HG03457 (cell line): ENCODE results near the gene HSDL2.
"Not testable (repeated sequence)": the region's sequence is repeated elsewhere in the genome, so short reads cannot be mapped to it uniquely, and the experiment has no call there.

Experiments
- ATAC-seq: cut with Tn5 transposase; IDR thresholded peaks from one replicate; pipeline ENCODE4 v1.9.1; 2021; ENCODE audit warnings: moderate number of reproducible peaks; ENCODE audit not compliant: unreplicated experiment

Gene HSDL2

DNA sequence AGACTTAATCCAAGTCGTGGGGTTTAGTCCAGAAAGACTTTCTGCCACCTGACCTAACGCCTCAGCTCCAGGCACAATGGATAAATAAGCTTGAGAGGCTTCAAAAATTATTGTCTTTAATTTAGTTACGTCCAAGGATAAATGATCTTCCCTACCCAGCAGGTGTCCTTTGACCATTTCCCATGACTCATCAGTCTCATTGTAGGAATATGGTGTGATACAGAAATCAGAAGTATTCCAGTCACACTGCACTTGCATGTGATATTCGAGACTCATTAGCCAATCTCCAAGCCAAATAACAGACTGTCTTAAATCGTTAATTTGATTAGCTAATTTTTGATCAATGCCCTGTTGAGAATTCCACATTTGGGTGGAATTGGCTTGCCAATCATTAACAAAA lies 13.2 kb downstream of the HSDL2 start:
- ATAC-seq: not testable (repeated sequence)

DNA sequence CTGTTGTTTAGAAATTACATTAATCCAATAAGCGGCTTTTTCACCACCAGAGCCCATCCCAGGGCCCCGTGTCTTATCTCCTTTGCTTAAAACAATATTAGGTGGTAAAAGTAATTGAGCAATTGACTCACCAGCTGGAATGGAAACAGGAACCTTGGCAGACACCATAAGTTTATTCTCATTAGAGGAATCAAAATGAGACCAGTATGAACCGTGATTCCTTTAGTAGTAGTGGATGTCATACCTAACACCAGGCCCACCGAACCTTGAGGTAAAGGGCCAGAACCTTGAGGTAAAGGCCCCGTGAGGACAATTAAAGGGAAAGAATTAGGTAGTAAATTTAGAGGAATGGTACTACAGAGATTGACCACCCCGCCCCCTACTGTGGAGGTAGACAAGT lies 16.5 kb downstream of the HSDL2 start:
- ATAC-seq: no peak

DNA sequence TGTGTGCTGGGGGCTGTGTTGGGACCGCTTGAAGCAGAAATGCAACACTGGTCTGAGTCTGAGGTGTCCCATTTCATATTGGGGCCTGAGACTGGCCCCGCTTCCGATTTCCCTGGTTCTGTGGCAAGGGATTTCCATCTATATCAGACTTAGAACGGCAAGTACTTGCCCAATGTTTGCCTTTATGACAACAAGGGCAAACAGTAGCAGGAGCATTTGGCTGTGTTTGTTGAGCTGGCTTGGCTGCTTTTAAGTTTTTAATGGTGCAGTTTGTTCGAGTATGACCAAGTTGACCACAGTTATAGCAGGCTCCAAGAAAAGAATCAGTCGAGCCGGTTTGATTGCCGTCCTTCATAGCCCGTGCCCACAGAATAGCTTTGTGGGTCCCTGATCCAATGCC lies 17.0 kb downstream of the HSDL2 start:
- ATAC-seq: no peak

DNA sequence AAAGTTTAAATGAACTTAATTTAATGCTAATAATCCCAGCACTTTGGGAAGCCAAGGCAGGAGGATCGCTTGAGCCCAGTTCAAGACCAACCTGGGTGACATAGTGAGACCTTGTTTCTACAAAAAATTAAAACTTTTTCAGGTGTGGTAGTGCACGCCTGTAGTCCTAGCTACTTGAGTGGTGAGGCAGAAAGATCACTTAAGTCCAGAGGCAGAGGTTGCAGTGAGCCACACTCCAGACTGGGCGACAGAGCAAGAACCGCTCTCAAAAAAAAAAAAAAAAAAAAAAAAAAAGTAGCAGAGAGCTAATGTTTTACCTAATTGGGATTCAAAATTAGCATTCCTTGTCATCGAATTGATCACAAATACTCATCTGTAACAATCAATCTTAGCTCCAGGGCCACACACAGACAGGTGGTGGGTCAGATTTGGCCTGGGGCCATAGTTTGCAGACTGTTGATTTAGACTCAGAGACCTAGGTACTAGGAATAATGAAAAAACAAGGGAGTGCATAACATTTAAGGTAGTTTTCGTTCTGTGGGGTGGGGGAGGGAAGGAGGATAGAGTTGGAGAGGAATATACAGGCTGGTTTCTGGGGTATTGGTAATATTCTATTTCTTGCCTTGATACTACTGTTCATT lies 21.4 kb downstream of the HSDL2 start:
- ATAC-seq: no peak

DNA sequence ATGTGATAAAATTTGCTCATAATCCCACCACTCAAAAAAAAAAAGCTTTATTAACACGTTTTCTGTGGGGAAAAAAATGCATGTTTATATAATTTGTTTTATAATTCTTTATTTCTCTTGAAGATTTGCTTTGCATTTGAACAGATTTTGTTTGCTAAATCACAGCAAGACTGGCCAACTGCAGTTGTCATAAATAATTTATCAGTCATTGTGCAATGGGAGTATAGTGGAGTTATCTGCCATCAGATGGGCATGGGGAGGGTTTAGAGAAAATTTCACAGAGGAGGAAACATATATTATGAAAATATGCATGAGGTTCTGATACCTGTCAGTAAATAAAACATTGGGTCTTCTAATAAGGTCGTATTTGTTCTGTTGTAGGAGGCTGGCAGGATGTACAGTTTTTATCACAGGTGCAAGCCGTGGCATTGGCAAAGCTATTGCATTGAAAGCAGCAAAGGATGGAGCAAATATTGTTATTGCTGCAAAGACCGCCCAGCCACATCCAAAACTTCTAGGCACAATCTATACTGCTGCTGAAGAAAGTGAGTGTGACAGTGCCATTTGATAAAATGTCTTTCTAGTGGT lies 23.8 kb downstream of the HSDL2 start:
- ATAC-seq: no peak

DNA sequence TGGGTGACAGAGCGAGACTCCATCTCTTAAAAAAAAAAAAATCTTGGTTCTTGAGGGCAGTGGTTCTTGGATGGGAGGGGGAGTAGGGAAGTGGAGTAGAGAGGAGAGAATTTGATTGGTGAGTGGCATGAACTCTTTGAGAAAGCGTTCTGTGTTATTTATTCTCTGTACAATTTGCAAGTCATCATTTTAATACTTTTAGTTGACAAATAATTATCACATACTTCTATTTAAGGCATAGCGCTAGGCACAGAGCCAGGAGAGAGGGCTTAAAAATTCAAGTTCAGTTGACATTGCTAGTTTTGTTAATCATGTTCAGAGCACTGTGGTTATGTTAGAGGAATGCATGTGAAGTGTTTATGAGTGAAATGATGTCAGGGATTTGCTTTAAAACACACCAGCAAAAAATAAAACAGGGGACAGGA lies 24.6 kb downstream of the HSDL2 start:
- no peak for ATAC-seq

DNA sequence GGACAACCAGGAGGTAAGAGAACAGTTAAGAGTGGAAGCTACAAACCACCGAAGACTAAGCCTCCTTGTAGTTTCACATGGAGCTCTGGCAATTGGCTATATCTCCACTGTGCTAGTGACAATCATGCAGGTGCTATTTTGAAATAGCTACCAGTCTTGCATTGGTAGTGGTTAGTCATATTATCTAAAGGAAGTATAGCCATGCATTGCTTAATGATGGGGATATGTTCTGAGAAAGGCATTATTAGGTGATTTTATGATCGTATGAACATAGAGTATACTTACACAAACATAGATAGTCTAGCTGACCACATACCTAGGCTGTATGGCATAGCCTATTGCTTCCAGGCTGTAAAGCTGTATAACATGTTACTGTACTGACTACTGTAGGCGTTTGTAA lies 28.4 kb downstream of the HSDL2 start:
- no peak for ATAC-seq

DNA sequence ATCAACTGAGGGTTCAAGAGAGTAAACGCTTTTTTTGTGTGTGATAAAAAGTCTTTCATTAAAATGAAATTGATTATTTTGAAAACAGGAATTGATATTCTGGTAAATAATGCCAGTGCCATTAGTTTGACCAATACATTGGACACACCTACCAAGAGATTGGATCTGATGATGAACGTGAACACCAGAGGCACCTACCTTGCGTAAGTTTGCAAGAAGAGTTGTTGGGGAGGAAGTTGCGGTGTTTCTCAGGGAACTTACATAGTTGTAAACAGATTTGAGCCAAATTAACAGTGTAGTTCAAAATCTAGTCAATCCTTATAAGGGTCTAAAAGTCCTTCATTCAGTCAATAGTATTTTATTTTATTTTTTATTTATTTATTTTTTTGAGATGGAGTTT lies 28.9 kb downstream of the HSDL2 start:
- ATAC-seq: no peak

DNA sequence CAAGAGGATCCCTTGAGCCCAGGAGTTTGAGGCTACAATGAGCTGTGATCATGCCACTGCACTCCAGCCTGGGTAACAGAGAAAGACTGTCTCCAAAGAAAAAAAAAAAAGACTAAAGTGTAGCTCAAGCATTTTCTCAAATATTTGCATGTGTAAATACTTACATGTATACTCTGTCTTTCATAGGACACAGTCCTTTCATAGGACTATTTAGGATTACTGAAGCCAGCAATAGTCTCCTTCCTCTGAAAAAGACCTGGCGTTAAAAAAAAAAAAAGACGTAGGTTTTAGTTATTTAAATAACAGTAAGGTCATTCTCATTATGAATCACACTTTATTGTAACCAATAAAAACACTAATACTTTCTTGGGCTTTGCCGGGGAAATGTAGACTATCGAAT lies 29.9 kb downstream of the HSDL2 start:
- no peak for ATAC-seq

DNA sequence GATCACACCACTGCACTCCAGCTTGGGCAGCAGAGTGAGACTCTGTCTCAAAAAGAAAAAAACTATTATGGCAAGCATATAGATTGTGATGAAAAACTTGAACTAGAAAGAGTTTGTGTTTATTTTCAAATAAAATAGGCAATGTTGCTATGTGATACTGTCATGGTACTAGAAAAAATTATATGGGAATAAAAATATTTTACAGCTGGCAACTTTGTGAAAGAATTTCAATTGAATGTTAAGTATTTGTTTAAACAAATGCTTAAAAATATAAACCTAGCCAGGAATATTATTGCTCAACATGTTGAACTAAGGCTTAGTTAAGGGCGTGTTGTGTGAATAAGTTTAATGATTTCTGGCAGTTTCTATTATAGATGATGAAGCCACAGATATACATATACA lies 31.7 kb downstream of the HSDL2 start:
- no peak for ATAC-seq

DNA sequence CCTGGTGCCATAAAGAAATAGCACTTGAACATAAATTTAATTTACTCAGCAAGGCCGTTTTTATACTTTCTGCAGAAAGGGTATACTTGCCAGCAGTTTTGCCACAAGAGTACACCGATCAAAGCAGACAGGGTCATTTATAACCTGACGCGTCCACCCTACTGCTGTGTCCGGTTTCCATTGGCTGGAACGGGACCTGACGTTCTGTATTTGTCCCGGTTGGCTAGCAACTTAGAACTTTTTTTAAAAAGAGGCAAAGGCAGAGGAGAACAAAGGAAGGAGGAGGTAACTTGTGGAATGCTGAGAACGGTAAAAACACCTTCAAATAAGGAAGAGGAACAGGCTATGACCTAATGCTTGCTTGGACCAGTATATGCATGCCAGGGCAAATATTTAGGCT lies 33.8 kb downstream of the HSDL2 start:
- ATAC-seq: not testable (repeated sequence)

DNA sequence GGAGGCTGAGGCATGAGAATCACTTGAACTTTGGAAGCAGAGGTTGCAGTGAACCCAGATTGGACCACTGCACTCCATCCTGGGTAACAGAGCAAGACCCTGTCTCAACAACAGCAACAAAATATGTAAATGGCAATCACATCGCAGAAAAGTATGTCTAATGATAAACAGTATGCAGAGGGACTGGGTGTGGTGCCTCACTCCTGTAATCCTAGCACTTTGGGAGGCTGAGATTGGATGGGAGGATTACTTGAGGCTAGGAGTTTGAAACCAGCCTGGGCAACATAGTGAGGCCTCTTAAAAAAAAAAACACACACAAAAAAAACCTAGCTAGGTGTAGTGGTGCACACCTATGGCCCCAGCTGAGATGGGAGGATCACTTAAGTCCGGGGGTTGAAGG lies 40.3 kb downstream of the HSDL2 start:
- ATAC-seq: no peak

DNA sequence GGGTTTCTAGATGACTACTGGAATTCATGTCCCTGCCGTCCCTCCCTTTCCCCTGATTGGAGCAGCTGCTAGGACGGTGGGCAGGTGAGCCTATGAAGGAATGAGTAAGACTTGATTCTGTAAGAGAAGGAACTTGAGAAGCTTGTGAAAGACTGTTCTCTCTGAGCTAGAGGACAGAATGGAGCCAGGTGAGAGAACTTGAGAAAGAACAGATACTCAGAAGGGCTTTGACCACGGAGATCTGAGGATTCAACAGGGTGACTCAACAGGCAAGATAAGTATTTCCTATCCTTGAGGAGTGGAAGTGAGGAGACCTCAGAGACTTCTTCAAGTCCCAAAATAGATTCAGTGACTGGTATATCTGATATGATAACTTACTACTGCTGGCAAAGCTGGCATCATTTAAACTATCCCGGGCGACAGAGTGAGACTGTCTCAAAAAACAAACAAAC lies 41.9 kb downstream of the HSDL2 start:
- ATAC-seq: no peak

DNA sequence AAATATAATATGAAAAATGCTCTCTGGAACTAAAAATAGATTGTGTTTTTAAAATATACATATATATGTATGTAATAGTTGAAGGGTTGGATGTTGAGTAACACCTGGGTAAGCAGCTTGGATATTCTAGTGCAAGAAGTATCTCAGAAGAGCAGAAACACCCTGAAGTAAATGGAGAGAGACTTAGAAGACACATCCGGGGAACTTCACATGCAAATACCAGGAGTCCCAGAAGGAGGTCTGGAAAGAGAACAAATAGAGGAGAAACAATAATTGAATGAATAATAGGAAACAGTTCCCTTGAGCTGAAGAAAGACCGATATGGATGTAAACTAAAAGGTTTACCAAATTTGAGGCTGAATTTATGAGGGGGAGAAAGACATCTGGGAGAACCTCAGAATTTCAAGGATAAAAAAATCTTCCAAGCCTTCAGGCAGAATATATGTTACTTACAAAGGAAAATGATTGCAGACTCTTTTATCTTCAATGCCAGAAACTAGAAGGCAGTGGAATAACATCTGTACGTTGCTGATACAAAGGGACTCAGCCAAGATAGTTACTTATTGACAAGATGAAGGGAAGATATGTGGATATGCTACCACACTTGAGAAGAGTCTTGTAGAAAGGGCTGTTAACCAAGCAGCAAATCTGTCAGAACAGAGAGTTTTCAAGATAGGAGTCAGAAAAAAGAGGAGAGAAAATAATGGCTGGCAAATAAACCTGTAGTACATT lies 42.7 kb downstream of the HSDL2 start:
- ATAC-seq: no peak

DNA sequence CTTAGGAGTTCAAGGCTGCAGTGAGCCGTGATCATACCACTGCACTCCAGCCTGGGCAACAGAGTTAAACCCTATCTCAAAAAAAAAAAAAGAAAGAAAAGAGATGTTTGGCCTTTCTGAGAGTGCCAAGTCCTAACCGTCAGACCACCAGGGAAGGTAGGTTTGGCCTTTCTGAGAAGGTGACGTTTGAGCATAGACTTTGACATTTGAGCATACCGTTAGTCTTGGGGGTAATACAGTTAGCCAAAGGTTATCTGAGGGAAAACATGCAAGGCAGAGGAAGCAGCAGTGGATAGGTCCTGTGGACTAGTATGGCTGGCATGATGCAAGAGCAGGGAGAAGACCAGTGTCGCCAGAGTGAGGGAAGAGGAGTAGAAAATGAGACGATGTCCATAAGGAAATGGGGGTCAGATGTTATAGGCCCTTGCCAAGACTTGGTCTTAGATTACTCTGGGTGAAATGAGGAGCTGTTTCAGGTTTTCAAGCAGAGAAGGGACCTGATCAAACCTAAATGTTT lies 50.2 kb downstream of the HSDL2 start:
- no peak for ATAC-seq

DNA sequence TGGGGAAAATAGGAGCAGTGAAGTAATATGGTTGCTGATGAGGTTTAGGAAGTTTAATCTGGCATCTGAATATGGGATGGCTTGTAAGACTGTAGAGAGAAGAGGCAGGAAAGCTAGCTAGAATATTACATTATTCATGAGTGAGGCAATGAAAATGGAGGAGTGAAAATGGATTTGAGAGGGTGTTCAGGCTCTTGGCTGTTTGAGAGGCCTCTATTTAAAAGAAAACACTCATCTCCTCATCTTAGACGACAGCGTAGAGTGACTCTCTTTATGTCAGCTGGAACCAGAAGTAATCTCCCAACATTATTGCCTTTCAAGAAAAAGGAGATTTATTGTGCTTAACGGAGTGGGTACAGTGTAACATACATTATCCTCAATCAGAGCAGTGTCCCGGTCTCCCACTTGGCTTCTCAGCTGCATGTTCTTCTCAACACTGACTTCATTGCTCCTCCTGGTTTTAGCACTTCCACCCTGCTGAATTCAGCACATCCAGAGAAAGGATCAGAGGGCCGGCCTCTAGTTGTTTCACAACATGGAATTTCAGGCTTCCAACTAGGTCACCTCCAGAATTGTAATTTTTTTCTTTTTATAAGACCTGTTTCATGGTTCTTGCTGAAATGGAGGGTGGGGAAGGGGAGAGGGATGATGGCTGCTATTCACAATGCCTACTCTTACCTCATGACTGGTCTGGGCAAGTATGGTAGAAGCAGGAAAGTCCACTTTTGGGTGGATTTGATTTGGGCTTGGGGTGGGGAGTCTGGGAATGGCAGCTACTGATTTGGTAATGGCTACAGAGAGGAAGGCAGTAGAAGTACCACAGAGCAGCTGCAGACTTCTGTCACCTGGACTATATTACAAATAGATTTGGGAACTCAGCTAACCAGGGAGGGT lies 53.8 kb downstream of the HSDL2 start:
- no peak for ATAC-seq

DNA sequence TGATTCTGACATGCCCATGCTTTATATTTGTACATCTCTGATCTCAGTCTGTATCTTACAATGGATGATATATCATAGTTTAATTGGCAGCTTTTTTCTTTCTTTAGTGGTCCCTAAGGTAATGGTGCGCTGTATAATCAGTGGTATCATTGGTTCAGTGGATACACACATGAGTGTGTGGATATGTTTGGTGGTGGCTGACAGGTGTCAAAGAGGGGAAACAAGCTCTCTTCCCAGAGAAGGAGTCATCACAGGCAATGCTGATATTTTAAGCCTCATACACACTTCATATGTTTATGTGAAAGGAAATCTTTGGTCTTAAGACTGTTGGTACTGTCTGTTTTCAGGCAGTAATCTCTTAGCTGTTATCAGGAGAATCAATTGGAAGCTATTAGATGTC lies 54.6 kb downstream of the HSDL2 start:
- ATAC-seq: no peak

DNA sequence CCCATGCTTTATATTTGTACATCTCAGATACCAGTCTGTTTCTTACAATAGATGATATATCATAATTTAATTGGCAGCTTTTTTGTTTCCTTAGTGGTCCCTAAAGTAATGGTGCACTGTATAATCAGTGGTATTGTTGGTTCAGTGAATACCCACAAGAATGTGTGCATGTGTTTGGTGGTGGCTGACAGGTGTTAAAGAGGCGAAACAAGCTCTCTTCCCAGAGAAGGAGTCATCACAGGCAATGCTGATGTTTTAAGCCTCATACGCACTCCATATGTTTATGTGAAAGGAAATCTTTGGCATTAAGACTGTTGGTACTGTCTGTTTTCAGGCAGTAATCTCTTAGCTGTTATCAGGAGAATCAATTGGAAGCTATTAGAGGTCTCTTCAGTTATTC lies 57.5 kb downstream of the HSDL2 start:
- no peak for ATAC-seq

DNA sequence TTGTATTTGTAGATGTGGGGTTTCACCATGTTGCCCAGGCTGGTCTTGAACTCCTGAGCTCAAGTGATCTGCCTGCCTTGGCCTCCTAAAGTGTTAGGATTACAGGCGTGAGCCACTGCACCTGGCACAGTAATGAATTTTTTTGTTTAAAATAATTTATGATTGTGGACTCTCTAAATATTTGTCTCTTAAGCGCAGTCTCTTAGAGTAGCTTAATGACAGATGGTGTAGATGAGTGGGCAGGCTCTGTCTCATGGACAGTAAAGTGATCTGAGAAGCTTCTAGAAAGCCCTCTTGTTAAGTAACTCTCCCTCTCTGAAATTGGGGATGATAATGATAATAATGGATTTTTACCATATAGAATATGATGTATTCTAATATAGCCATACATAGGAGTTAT lies 59.3 kb downstream of the HSDL2 start:
- no peak for ATAC-seq

DNA sequence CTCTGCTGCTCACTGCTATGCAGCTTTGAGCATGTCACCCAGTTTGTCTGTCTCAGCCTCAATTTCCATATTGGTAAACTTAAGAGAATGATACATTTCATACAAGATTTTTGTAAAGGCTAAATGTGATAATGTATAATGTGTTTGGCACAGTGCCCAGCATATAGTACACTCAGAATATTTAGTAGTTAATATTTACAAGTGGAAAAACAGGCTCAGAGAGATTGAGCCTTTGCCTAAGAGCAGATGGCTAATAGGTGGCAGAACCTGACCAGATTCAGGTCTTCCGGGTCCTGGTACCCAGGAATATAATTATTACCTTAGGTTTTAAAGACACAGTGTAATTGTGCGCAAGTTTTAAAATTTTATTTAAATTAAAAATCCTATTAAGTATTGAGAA lies 59.9 kb downstream of the HSDL2 start:
- no peak for ATAC-seq

DNA sequence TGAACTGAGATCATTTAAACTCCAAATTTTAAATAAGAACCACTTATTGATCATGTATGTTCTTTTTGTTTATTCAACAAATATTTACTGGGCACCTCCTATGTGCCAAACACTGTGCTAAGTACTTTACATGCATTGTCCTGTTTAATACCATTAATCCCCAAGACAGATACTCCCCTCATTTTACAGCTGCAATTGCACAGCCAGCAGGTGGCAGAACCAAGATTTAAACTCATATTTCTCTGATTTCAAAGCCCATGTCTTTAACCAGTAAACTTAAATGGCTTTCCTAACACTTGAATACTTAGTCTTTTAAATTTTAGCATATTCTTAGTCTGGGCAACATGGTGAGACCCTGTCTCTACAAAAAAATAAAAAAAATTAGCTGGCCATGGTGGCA lies 63.3 kb downstream of the HSDL2 start:
- ATAC-seq: no peak
